ENCODE measurements around the gene IRGQ. TPM values are rescaled to one million over a fixed set of nuclear protein-coding genes. Genes with fewer than 3 reads are reported as not detected.

The IRGQ gene
- total and polyA plus RNA-seq, 2 donors (not counting 3 experiments of a cell fraction or from before 2014, with no cell fraction given), result 15.8 to 33.2 TPM

DNA sequence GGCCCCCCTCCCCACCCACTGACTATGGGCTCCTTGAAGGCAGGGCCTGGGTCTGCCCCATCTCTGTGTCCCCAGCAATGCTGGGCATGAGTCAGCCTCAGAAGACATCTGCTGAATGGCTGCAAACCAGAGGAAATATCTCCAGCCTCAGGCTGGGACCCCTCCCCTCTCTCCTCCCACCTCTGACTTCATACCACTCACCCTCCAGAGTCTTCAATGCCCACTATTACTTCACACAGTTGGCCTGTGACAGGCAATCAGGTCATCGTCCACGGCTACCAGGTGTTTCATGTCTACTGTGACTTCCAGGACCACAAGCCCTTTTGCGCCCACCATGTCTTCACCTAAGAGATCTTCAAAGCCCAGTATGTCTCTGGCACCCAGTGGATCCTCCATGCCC lies 15.9 kb upstream of the IRGQ start, which contains the start of gene SRRM5:
Gene SRRM5 (plus strand): TSS at position 301 of the 400 bp plus-strand sequence. CDS start 34 bp downstream, at position 335.
- no peak for DNase-seq (ENCODE audit: low read depth, low spot score)
- H3K4me2 ChIP-seq (ENCODE audit: insufficient read depth, low read length), result no peak within 1 kb of the TSS
- no peak for TF ChIP-seq MYC (IDR thresholded peaks at IDR 0.05; ENCODE audit: low read depth, low read length)
- TF ChIP-seq, protein P1, sequence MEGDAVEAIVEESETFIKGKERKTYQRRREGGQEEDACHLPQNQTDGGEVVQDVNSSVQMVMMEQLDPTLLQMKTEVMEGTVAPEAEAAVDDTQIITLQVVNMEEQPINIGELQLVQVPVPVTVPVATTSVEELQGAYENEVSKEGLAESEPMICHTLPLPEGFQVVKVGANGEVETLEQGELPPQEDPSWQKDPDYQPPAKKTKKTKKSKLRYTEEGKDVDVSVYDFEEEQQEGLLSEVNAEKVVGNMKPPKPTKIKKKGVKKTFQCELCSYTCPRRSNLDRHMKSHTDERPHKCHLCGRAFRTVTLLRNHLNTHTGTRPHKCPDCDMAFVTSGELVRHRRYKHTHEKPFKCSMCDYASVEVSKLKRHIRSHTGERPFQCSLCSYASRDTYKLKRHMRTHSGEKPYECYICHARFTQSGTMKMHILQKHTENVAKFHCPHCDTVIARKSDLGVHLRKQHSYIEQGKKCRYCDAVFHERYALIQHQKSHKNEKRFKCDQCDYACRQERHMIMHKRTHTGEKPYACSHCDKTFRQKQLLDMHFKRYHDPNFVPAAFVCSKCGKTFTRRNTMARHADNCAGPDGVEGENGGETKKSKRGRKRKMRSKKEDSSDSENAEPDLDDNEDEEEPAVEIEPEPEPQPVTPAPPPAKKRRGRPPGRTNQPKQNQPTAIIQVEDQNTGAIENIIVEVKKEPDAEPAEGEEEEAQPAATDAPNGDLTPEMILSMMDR (IDR thresholded peaks at IDR 0.05; ENCODE audit: extremely low read depth in 1 of 2, insufficient read depth in 1 of 2, low read depth in 1 of 2, low read length in 2 of 2), result no peak
- TF ChIP-seq EZH2 (IDR thresholded peaks at IDR 0.05; ENCODE audit: borderline replicate concordance, low read depth, low read length, severe bottlenecking), result no peak
- no peak for TF ChIP-seq POLR2AphosphoS5 (IDR thresholded peaks at IDR 0.05; ENCODE audit: insufficient read depth, low read depth, low read length)
- no peak for TF ChIP-seq FOS (IDR thresholded peaks at IDR 0.05; ENCODE audit: borderline replicate concordance, insufficient read depth, low read length)
- no peak for TF ChIP-seq JUN (IDR thresholded peaks at IDR 0.05; ENCODE audit: borderline replicate concordance, insufficient read depth, insufficient read length, low read depth)
- no peak for TF ChIP-seq POLR2A (IDR thresholded peaks at IDR 0.05; ENCODE audit: low read depth, low read length)
- no peak for TF ChIP-seq GATA2 (IDR thresholded peaks at IDR 0.05; ENCODE audit: insufficient read depth, insufficient read length, low read depth, low read length)
- TF ChIP-seq, protein P2, sequence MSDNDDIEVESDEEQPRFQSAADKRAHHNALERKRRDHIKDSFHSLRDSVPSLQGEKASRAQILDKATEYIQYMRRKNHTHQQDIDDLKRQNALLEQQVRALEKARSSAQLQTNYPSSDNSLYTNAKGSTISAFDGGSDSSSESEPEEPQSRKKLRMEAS (IDR thresholded peaks at IDR 0.05; ENCODE audit: insufficient read depth, insufficient read length), result no peak
- H3K36me3 ChIP-seq (ENCODE audit: control insufficient read depth in 2 of 2, extremely low read depth in 1 of 2, insufficient read depth in 2 of 2, low read length in 2 of 2), result peaks cover 0 to 33% of the 10 kb centered on the region in 2 experiments
- dilution Hi-C loops (cut with MboI; ENCODE audit: extremely low pct_ligation_motif_present, low sequenced_read_pairs) (no loop called here), intact Hi-C loops (cut with micrococcal nuclease) (no loop called here)
- no peak within 1 kb of the TSS for H3K9ac ChIP-seq (replicated peaks; ENCODE audit: extremely low read depth, insufficient read depth, low read length)
- no peaks in the 10 kb centered on the region for H4K20me1 ChIP-seq (replicated peaks; ENCODE audit: control insufficient read depth, extremely low read depth, insufficient read depth, low read length)
- H3K9me1 ChIP-seq (replicated peaks; ENCODE audit: control insufficient read depth, extremely low read depth, insufficient read depth, low read length), result no peaks in the 10 kb centered on the region
- no peak for FAIRE-seq
- peaks cover 12% of the 10 kb centered on the region for H3K79me2 ChIP-seq (ENCODE audit: control insufficient read depth, insufficient read depth, low read length)
- H3K27me3 ChIP-seq (ENCODE audit: control insufficient read depth in 2 of 2, insufficient read depth in 2 of 2, low read length in 2 of 2), result no peaks in the 10 kb centered on the region
- H2AFZ ChIP-seq (ENCODE audit: low read depth, low read length), result no peak within 1 kb of the TSS
- no peaks in the 10 kb centered on the region for H3K9me3 ChIP-seq (replicated peaks; ENCODE audit: control insufficient read depth, insufficient read depth, low read length)
- H3K4me3 ChIP-seq (replicated peaks in 1 of 3; ENCODE audit: insufficient read depth in 1 of 3, low read depth in 1 of 3, low read length in 3 of 3), result no peak within 1 kb of the TSS
- BruUV-seq (replicated peaks), result no TSS peak
- CTCF ChIA-PET, result no interaction called here
- no peaks in the 10 kb centered on the region for H3K4me1 ChIP-seq (ENCODE audit: control insufficient read depth, extremely low read depth, insufficient read depth, low read length)
- POLR2A ChIA-PET, result no interaction called here
- no peak within 1 kb of the TSS for H3K27ac ChIP-seq (ENCODE audit: insufficient read depth, low read depth, low read length)
